Measurements from ENCODE around the gene ASIC4. TPM values are rescaled to one million over a fixed set of nuclear protein-coding genes. Genes with fewer than 3 reads are reported as not detected.

Gene ASIC4
- polyA plus RNA-seq, 1 donor (not counting 4 experiments of a cell fraction or from before 2014, with no cell fraction given): not detected

- Histone ChIP-seq H3K36me3 (ENCODE audit: control insufficient read depth in 2 of 2, extremely low read depth in 1 of 2, insufficient read depth in 2 of 2, low read length in 2 of 2) (no peaks in the 10 kb centered on the region), H3K79me2 (ENCODE audit: control insufficient read depth, insufficient read depth, low read length) (no peaks in the 10 kb centered on the region), H3K9ac (ENCODE audit: control insufficient read depth, extremely low read depth, insufficient read depth, low read length) (no peak overlapping the region), H3K27ac (ENCODE audit: control insufficient read depth, insufficient read depth, low read length) (no peak overlapping the region), H3K4me2 (ENCODE audit: control insufficient read depth, extremely low read depth, insufficient read depth, low read depth, low read length) (peak overlapping the region; percentile 51), H3K4me1 (ENCODE audit: control insufficient read depth, extremely low read depth, insufficient read depth, low read length) (peaks cover 8% of the 10 kb centered on the region), H3K4me3 (ENCODE audit: control insufficient read depth in 2 of 3, extremely low read depth in 1 of 3, insufficient read depth in 2 of 3, low read depth in 1 of 3, low read length in 3 of 3) (peak overlapping the region in 2 of 3 experiments; percentile 4 to 25), H3K9me3 (ENCODE audit: control insufficient read depth, low read depth, low read length) (no peaks in the 10 kb centered on the region), H2AFZ (ENCODE audit: control insufficient read depth, low read length) (peak overlapping the region; percentile 8), H3K9me1 (ENCODE audit: control insufficient read depth, extremely low read depth, insufficient read depth, low read length) (no peaks in the 10 kb centered on the region), H4K20me1 (ENCODE audit: control insufficient read depth, extremely low read depth, insufficient read depth, low read length) (peaks cover 3% of the 10 kb centered on the region), H3K27me3 (ENCODE audit: control insufficient read depth, extremely low read depth, insufficient read depth, low read length) (peaks cover 42% of the 10 kb centered on the region)
- TF ChIP-seq CTCF (optimal IDR thresholded peaks at IDR 0.05 in 1 of 3, IDR thresholded peaks at IDR 0.05 in 1 of 3, conservative IDR thresholded peaks at IDR 0.05 in 1 of 3; ENCODE audit: extremely low read depth in 1 of 3, insufficient read depth in 2 of 3, low read length in 3 of 3): peak in 1 of 3 experiments; percentile 35
- TF ChIP-seq EZH2 (IDR thresholded peaks at IDR 0.05; ENCODE audit: low read length): no peak
- DNase-seq (ENCODE audit: low read depth, low spot score): no peak
- dilution Hi-C loops (cut with MboI; ENCODE audit: extremely low pct_ligation_motif_present, low sequenced_read_pairs): no loop called here
- peak; percentile 81 for FAIRE-seq
Observed at GRCh38 chr2:219522111-219523030, 8.1 kb downstream of the ASIC4 start.

- H3K9me3 ChIP-seq (ENCODE audit: control insufficient read depth, low read depth, low read length): no peaks in the 10 kb centered on the region
- H4K20me1 ChIP-seq (ENCODE audit: control insufficient read depth, extremely low read depth, insufficient read depth, low read length): peaks cover 3% of the 10 kb centered on the region
- no peak overlapping the region for H3K4me3 ChIP-seq (ENCODE audit: control insufficient read depth in 2 of 3, extremely low read depth in 1 of 3, insufficient read depth in 2 of 3, low read depth in 1 of 3, low read length in 3 of 3)
- no peak for TF ChIP-seq EZH2 (IDR thresholded peaks at IDR 0.05; ENCODE audit: low read length)
- TF ChIP-seq CTCF (optimal IDR thresholded peaks at IDR 0.05 in 1 of 3, IDR thresholded peaks at IDR 0.05 in 1 of 3, conservative IDR thresholded peaks at IDR 0.05 in 1 of 3; ENCODE audit: extremely low read depth in 1 of 3, insufficient read depth in 2 of 3, low read length in 3 of 3): peak in 1 of 3 experiments; percentile 11
- peak overlapping the region; percentile 51 for H3K4me2 ChIP-seq (ENCODE audit: control insufficient read depth, extremely low read depth, insufficient read depth, low read depth, low read length)
- no peak for DNase-seq (ENCODE audit: low read depth, low spot score)
- no peaks in the 10 kb centered on the region for H3K79me2 ChIP-seq (ENCODE audit: control insufficient read depth, insufficient read depth, low read length)
- dilution Hi-C loops (cut with MboI; ENCODE audit: extremely low pct_ligation_motif_present, low sequenced_read_pairs): no loop called here
- no peak for FAIRE-seq
- no peaks in the 10 kb centered on the region for H3K9me1 ChIP-seq (ENCODE audit: control insufficient read depth, extremely low read depth, insufficient read depth, low read length)
- peaks cover 8% of the 10 kb centered on the region for H3K4me1 ChIP-seq (ENCODE audit: control insufficient read depth, extremely low read depth, insufficient read depth, low read length)
- H3K27ac ChIP-seq (ENCODE audit: control insufficient read depth, insufficient read depth, low read length): no peak overlapping the region
- H2AFZ ChIP-seq (ENCODE audit: control insufficient read depth, low read length): peak overlapping the region; percentile 8
- H3K36me3 ChIP-seq (ENCODE audit: control insufficient read depth in 2 of 2, extremely low read depth in 1 of 2, insufficient read depth in 2 of 2, low read length in 2 of 2): no peaks in the 10 kb centered on the region
- peaks cover 50% of the 10 kb centered on the region for H3K27me3 ChIP-seq (ENCODE audit: control insufficient read depth, extremely low read depth, insufficient read depth, low read length)
- no peak overlapping the region for H3K9ac ChIP-seq (ENCODE audit: control insufficient read depth, extremely low read depth, insufficient read depth, low read length)
Observed at GRCh38 chr2:219523031-219523671, 8.9 kb downstream of the ASIC4 start.
